GM19452 (cell line): ENCODE results near the gene MYH3.
"Not testable (repeated sequence)": the region's sequence is repeated elsewhere in the genome, so short reads cannot be mapped to it uniquely, and the experiment has no call there.

Experiments used
- ATAC-seq: cut with Tn5 transposase; IDR thresholded peaks from one replicate; pipeline ENCODE4 v1.9.1; 2021; ENCODE audit not compliant: unreplicated experiment

The MYH3 gene

GRCh38 chr17:10657148-10657547 is at the start of gene MYH3:
Gene MYH3 (minus strand): TSS chr17:10657309. CDS start chr17:10655064, 2,245 bp downstream.
- ATAC-seq, result no peak

DNA sequence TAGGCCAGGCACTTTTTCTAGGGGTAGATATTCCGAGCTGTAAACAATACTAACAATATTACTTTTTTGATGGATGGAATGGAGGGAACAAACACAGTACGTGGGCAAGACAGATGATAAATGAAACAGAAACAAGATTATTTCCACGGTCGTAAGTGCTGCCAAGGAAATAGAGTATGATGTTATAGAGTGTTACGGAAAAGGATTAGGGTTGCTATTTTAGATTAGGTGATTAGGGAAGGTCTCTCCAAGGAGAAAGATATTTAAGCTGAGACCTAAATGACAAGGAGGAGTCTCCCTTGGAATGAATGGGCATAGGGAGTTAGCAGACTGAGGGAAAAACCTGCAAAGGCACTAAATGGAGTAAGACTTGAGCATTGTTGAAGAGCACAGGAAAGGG is 48.6 kb upstream of the MYH3 start:
- no peak for ATAC-seq

DNA sequence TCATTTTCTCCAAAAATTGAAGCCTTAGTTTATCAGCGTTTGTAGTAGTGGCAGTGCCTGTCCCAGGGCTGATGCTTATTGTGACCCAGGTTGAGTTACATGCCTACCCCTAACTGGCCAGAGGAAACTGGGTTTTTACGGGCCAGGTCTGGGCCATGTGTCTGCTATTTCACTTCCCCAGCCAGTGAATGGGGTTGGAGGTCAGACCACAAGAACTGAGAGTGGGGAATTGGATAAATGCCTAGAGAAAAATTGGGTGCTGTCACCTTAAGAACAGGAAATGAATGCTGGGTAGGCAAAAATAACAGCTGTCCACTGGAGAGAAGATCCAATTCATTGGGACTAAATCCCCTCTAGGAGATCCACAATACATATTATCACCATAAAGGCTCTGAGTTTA is 45.5 kb upstream of the MYH3 start:
- no peak for ATAC-seq

GRCh38 chr17:10699856-10700255 is 42.7 kb upstream of the MYH3 start:
- ATAC-seq, result no peak

GRCh38 chr17:10698096-10698818 is 41.1 kb upstream of the MYH3 start:
- no peak for ATAC-seq

DNA sequence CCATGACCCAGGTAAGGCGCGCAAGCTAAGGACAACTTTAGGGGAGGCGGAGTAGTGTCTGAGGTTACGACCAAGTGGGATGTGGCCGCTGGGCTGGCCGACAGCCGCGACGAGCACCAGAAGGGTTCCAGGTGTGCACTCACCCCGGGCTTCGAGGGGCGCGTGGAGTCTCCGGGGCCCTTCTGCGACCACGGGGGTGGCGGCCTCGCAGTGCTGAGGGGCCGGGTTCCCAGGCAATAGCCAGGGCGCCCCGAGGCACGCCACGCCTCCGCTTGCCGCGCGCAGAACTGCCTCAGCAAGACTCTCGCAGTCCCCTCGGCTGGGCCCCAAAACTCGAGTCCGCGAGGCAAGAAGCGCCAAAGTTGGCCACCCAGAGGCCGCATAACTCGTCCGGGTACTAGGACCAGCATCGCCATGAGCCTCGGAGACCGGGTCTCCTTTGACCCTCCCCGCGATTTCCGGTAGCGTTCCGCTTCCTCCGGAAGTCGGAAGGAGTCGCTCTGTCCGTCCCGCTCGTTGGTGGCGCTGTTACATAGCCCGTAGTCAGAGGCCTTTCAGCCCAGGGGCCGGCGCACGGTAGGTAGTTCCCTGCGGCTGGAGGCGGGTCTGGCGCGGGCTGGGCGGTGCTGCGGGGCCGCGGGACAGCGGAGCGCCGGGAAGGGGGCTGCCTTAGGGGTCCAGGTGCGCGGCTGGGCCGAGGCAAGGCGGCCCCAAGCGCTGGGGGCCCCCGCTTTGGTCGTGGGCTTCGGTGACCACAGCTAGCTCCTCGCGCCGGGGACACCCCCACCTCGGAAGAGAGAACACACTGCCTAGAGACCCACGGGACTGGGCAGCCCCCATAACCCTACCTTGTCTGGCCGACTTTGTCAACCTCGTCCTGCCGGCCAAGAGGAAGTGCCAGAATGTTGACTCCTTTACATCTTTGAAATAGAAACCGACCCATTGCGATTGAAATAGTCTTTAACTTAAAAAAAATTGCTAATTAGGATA is 40.3 kb upstream of the MYH3 start, which contains the start of the genes ADPRM and SCO1:
TSS of gene ADPRM (plus strand) at position 503 of the 990 bp plus-strand sequence. CDS start 7,333 bp downstream, outside the sequence.
TSS of gene SCO1 (minus strand) at position 442 of the 990 bp plus-strand sequence. CDS start at position 416, 26 bp downstream.
- ATAC-seq, result peak; percentile 92

DNA sequence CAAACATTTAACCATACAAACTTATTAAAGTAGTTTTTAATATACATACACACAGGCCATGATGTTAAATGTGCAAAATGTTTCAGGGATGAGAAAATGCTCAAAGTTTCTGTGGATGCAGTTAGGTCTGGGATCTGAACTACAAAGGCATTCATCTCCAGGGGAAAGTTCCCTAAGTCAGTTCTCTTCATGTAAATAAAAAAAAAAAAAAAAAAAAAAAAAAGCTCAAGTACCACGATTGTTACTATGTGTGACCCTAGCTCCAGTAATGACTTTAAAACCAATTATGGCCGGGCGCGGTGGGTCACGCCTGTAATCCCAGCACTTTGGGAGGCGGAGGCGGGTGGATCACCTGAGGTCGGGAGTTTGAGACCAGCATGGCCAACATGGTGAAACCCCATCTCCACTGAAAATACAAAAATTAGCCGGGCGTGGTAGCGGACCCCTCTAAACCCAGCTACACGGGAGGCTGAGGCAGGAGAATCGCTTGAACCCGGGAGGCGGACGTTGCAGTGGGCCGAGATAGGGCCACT is 38.8 kb upstream of the MYH3 start:
- not testable (repeated sequence) for ATAC-seq

DNA sequence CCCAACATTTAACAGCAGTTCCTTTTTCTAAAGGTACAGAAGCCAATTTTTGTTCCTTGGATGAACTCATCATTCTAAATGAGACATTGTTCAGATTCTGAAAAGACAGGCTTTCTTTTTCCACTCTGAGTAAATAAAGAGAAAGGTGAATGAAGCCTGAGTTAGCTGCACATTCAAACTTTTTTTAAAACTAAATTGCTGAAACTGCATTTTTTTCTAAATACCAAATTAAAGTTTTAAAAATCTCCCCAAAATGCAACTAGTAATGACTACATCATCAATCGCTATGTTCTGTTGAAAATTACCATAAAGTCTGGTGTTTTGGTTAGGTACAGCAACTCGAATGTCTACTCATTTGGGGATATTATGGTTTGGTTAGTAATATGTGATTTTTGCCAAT is 30.4 kb upstream of the MYH3 start:
- no peak for ATAC-seq

GRCh38 chr17:10683853-10684252 is 26.7 kb upstream of the MYH3 start:
- ATAC-seq, result no peak

GRCh38 chr17:10681866-10682446 is 24.8 kb upstream of the MYH3 start:
- ATAC-seq, result no peak

DNA sequence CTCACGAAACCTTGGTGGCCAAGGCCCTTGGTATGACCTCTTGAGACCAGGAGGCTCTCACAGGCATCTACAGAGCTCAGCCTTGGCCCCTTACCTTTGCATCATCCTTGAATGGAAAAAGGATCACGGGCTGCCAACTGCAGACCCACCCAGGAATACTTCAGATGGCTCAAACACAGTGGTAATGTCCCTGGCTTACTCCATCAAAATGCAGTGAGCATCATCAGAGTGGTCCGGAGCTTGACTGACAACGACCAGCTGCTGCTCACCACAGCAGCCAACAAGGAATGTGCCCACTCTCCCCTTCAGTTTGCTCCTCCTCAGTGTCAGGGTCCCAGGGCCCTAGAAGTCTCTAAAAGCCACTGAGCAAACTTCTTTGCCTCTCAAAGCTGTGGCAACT is 17.6 kb upstream of the MYH3 start:
- ATAC-seq, result no peak

DNA sequence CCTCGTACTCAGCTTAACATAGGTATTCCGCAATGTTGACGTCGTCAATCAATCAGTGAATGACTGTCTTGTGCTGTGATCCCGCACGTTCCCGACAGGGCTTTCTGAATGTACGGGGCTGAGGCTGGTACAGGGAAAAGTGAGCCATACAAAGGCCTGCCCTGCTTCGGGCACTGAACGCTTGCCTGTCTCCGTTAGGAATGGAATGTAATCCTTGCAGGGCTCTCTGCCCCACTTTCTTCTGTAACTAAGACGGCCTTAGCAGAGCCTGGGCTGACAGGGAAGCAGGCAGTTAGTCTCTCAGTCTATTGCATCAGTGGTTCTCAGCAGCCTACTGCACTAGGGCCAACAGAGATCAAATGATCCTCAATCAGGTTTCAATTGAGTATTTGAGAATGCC is 16.2 kb upstream of the MYH3 start:
- no peak for ATAC-seq

GRCh38 chr17:10668775-10669174 is 11.7 kb upstream of the MYH3 start:
- ATAC-seq, result no peak

DNA sequence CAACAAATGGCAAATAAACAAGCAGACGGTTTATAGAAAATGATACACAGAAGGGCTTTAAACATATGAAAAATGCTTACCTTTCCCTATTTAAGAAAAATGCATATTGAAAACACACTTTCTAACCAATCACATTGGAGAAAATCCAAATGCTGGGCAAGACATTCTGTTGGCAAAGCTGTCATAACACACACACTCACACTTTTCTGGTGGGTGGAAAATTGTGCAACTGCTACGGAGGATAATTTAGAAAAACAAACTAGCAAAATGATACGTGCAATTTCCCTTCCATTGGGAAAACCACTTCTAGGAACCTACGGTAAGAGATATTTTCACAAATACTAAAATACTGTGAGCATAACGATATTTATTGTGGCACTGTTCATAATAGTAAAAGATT is 9.8 kb upstream of the MYH3 start:
- no peak for ATAC-seq

GRCh38 chr17:10664571-10664970 is 7.5 kb upstream of the MYH3 start:
- ATAC-seq, result no peak

DNA sequence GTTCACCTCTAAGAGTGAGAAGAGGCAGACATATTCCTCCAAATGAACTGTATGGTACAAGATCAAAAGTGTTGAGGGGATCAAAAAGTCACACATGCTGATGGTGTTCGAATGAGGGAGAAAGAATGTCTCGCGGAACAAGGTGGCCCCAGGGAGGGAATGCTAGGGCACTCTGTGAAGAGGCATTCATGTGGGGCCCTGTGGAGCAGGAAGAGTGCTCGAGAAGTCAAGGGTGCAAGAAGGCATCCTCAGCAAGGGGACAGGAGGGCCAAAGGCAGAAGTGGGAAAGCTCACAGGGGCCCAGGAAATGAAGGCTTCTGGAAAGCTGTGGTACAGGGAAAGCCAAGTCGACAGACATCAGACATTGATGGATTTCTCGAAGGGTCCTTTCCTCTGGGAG is 6.1 kb upstream of the MYH3 start:
- ATAC-seq, result no peak

DNA sequence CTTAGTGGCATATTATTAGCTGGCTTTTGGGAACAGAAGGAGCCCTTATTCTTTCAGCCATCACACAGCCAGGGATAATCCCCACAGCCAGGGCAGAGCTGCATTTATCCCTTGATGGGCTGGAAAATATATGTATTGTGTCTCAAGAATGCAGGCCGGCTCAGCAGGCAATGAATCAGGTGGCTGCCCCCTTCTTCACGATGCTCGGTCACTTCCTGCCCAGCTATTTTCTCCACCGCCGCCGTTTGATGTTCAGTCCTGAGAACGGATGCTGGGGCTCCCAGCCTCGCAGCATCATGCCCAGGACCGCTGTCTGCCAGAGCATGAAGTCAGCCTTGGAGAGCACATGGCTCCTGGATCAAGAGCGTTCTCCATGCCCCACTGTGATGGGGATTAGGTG is 4.3 kb upstream of the MYH3 start:
- ATAC-seq, result no peak

- no peak for ATAC-seq
These were observed 770 bp upstream of the MYH3 start for GRCh38 chr17:10657879-10658278.

DNA sequence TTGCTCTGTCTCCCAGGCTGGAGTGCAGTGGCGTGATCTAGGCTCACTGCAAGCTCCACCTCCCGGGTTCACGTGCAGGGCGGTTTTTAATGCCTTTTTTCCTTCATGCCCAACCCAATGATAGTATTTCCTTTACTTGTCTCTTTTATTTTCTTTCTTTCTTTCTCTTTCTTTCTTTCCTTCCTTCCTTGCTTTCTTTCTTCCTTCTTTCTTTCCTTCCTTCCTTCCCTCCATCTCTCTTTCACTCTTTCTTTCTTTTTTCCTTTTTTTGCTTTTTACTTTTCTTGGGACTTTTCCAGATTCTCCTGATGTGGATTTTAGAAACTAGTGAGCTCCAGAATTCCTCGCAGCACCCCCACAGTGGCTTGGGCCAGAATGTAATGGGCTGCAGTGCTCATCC is 3.1 kb downstream of the MYH3 start:
- ATAC-seq, result no peak

DNA sequence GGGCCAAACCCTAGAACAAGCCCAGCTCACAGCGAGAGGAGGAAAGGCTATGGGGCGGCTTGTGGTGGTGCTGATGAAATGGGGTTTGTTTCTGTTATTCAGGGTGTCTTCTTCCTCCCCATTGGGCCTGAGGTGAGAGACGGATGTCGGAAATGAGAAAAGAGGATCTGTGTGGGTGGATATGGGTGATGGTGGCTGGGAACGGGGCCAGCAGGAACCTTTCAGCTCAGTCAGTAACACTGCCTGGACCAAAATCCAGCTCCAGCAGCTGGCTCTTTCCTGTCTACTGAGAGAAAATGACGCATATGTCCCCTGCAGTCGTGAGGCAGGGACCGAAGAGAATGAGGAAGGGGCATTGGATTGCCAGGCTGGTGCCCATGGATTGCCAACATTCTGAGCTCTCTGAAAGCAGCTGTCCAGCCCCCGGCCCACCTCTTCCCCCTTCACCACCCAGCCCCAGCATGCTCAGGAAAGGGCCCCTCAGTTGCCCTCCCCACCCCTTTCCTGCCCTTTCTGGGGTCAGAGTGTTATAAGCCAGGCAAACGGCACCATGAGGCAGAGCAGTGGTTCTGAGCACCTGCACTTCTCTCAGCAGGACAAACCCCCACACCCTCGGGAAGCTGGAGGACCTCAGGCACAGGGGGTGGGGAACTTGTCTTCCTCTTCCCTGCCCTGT is 4.0 kb downstream of the MYH3 start:
- no peak for ATAC-seq

- ATAC-seq, result no peak
These were observed 5.2 kb downstream of the MYH3 start for GRCh38 chr17:10651927-10652326.
